Loucy (cell line): ENCODE measurements around the gene LSM12.

Source experiments
- H2AFZ ChIP-seq: fragments of 200-600 bp; sonication (generic); 2 replicates; pipeline ENCODE4 v1.6.0; 2016; ENCODE audit warnings: antibody characterized with exemption, mild to moderate bottlenecking, low read length, moderate library complexity
- H3F3A ChIP-seq: fragments of 200-600 bp; 2 replicates; pipeline ENCODE4 v1.6.0; 2016; ENCODE audit warnings: antibody characterized with exemption, low read depth, mild to moderate bottlenecking
- H3K27me3 ChIP-seq: fragments of 200-600 bp; sonication (generic); 2 replicates; pipeline ENCODE4 v1.6.1; 2014; ENCODE audit warnings: low read length, mild to moderate bottlenecking; ENCODE audit not compliant: insufficient read depth, poor library complexity, severe bottlenecking
- H3K36me3 ChIP-seq: fragments of 200-600 bp; sonication (generic); 2 replicates; pipeline ENCODE4 v1.6.1; 2016; ENCODE audit warnings: low read length; ENCODE audit not compliant: insufficient read depth
- H3K4me1 ChIP-seq: fragments of 200-600 bp; sonication (generic); 2 replicates; pipeline ENCODE4 v1.5.1; 2014; ENCODE audit warnings: low read length, mild to moderate bottlenecking; ENCODE audit not compliant: insufficient read depth, poor library complexity, severe bottlenecking
- H3K4me2 ChIP-seq: fragments of 200-600 bp; sonication (generic); 2 replicates; pipeline ENCODE4 v1.6.0; 2014; ENCODE audit warnings: antibody characterized with exemption, low read length, low read depth, mild to moderate bottlenecking; ENCODE audit not compliant: poor library complexity, severe bottlenecking
- H3K4me3 ChIP-seq: fragments of 200-600 bp; sonication (generic); 2 replicates; pipeline ENCODE4 v1.5.1; 2014; ENCODE audit warnings: low read length, mild to moderate bottlenecking, mixed read lengths; ENCODE audit not compliant: poor library complexity, severe bottlenecking
- H3K79me2 ChIP-seq: fragments of 200-600 bp; sonication (generic); 2 replicates; pipeline ENCODE4 v1.6.1; 2014; ENCODE audit warnings: low read length; ENCODE audit not compliant: insufficient read depth
- H3K9ac ChIP-seq: fragments of 200-600 bp; sonication (generic); 2 replicates; pipeline ENCODE4 v1.6.0; 2014; ENCODE audit warnings: mild to moderate bottlenecking, low read depth, low read length, moderate library complexity; ENCODE audit not compliant: poor library complexity, severe bottlenecking
- H3K9me2 ChIP-seq: fragments of 200-600 bp; sonication (generic); replicated peaks from 2 replicates; pipeline ENCODE4 v1.6.1; 2016; ENCODE audit warnings: low read depth, low read length, mixed read lengths
- H3K9me3 ChIP-seq: fragments of 200-600 bp; sonication (generic); 2 replicates; pipeline ENCODE4 v1.6.1; 2014; ENCODE audit warnings: mild to moderate bottlenecking, antibody characterized with exemption, low read length, low read depth; ENCODE audit not compliant: insufficient read depth
- H4K20me1 ChIP-seq: fragments of 200-600 bp; sonication (generic); 2 replicates; pipeline ENCODE4 v1.6.0; 2014; ENCODE audit warnings: antibody characterized with exemption, low read length, mild to moderate bottlenecking; ENCODE audit not compliant: insufficient read depth, poor library complexity, severe bottlenecking
- EZH2phosphoT487 ChIP-seq: fragments of 200-600 bp; IDR thresholded peaks from 2 replicates; pipeline ENCODE4 v1.6.1; 2018; ENCODE audit warnings: antibody characterized with exemption, mild to moderate bottlenecking, moderate library complexity, borderline replicate concordance
- TF ChIP-seq, protein P1 (sequence below): fragments of 200-600 bp; sonication (generic); conservative IDR thresholded peaks from 2 replicates; pipeline ENCODE4 v1.5.1; 2014; ENCODE audit warnings: mild to moderate bottlenecking, antibody characterized with exemption, low read length

The LSM12 gene

DNA sequence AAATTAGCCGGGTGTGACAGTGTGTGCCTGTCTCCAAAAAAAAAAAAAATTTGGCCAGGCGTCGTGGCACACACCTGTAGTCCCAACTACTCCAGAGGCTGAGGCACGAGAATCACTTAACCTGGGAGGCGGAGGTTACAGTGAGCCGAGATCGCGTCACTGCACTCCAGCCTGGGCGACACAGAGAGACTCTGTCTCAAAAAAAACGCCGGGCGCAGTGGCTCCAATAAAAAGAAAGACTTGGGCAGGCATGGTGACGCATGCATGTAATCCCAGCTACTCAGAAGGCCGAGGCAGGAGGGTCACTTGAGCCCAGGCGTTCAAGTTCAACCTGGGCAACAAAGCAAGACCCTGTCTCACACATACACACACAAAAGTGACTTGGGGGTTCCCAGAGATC, 3.6 kb downstream of the LSM12 start:
- Histone ChIP-seq H3F3A (no peaks in the 10 kb centered on the region), H3K4me2 (peak overlapping the region; percentile 81), H3K9me2 (no peaks in the 10 kb centered on the region), H4K20me1 (peaks cover 60% of the 10 kb centered on the region), H3K4me3 (peak overlapping the region; percentile 80), H3K36me3 (peaks cover 39% of the 10 kb centered on the region; the same call in 1 of the 2 replicates), H2AFZ (no peak overlapping the region), H3K9ac (peak overlapping the region; percentile 31), H3K4me1 (peaks cover 32% of the 10 kb centered on the region), H3K79me2 (peaks cover 93% of the 10 kb centered on the region), H3K27me3 (no peaks in the 10 kb centered on the region), H3K9me3 (no peaks in the 10 kb centered on the region)
- TF ChIP-seq, protein P1, sequence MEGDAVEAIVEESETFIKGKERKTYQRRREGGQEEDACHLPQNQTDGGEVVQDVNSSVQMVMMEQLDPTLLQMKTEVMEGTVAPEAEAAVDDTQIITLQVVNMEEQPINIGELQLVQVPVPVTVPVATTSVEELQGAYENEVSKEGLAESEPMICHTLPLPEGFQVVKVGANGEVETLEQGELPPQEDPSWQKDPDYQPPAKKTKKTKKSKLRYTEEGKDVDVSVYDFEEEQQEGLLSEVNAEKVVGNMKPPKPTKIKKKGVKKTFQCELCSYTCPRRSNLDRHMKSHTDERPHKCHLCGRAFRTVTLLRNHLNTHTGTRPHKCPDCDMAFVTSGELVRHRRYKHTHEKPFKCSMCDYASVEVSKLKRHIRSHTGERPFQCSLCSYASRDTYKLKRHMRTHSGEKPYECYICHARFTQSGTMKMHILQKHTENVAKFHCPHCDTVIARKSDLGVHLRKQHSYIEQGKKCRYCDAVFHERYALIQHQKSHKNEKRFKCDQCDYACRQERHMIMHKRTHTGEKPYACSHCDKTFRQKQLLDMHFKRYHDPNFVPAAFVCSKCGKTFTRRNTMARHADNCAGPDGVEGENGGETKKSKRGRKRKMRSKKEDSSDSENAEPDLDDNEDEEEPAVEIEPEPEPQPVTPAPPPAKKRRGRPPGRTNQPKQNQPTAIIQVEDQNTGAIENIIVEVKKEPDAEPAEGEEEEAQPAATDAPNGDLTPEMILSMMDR, result no peak
- no peak for TF ChIP-seq EZH2phosphoT487

DNA sequence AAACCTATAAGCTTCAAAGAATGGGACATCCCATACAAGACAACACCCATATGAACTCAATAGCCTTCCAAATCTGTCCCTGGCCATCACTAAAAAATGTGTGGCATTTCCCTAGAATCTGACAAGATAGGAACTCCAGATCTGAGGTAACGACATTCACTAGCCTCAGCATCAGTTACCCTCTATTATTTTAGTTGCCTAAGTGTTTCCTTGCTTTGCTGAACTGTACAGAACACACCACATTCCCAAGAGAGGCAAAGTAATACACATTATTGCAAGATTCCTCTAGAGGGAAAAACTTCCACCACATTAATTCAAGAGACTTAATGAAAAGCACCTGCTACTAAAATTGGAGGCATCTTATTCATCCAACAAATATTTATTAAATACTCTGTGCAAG, 5.0 kb downstream of the LSM12 start:
- Histone ChIP-seq H3K4me1 (peaks cover 29% of the 10 kb centered on the region), H4K20me1 (peaks cover 62% of the 10 kb centered on the region)
- TF ChIP-seq, protein P1, result no peak
- no peak for TF ChIP-seq EZH2phosphoT487

DNA sequence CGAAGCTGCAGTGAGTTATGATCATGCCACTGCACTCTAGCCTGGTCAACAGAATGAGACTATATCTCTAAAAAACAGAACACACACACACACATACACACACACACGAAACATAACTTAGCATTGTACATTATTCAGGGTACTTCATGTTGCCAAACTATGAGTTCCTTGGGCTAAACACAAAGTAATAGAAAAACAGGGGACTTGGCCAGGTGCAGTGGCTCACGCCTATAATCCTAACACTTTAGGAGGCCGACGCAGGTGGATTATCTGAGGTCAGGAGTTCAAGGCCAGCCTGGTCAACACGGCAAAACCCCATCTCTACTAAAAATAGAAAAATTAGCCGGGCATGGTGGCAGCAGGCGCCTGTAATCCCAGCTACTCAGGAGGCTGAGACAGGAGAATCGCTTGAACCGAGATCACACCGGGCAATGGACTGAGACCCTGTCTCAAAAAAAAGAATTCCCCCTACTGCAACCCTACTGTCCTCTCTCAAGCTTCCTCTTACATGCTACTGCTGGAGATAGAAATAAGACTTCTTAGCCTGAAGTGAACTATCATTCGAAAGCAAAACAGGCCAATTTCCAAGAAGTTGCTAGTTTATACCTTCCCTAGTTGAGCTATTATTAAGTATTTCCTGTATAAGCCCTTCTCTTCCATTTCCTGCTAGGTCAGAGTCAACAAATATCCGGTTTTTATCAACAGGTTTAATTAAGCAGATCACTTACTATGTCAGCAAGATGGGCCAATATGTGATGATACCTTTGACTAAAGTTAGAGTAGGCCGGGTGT, 7.2 kb downstream of the LSM12 start:
- Histone ChIP-seq H3K9me3 (no peaks in the 10 kb centered on the region), H4K20me1 (peaks cover 47% of the 10 kb centered on the region), H3K4me3 (no peak overlapping the region), H3K9ac (no peak overlapping the region), H3F3A (no peaks in the 10 kb centered on the region), H3K4me2 (no peak overlapping the region), H3K4me1 (peaks cover 21% of the 10 kb centered on the region), H3K36me3 (peaks cover 53% of the 10 kb centered on the region; the same call in 1 of the 2 replicates), H3K9me2 (no peaks in the 10 kb centered on the region), H3K27me3 (no peaks in the 10 kb centered on the region), H3K79me2 (peaks cover 84% of the 10 kb centered on the region), H2AFZ (no peak overlapping the region)
- TF ChIP-seq, protein P1, result no peak

More for the DNA sequence above, 5.0 kb downstream of the LSM12 start:
- Histone ChIP-seq H3K4me2 (peak overlapping the region; percentile 81), H2AFZ (no peak overlapping the region), H3K4me3 (peak overlapping the region; percentile 43), H3K9me3 (no peaks in the 10 kb centered on the region), H3K79me2 (peaks cover 87% of the 10 kb centered on the region), H3K9ac (peak overlapping the region; percentile 28), H3K36me3 (peaks cover 43% of the 10 kb centered on the region; the same call in 1 of the 2 replicates), H3F3A (no peaks in the 10 kb centered on the region), H3K9me2 (no peaks in the 10 kb centered on the region), H3K27me3 (no peaks in the 10 kb centered on the region)
